Effector CD8-positive, alpha-beta T cell (primary cell): ENCODE data around the gene ANKRD45.
"Not testable (repeated sequence)": the region's sequence is repeated elsewhere in the genome, so short reads cannot be mapped to it uniquely, and the experiment has no call there.

ENCODE experiments used
- DNase-seq: peaks from one replicate; lab custom pipeline; 2025; lab: John Stamatoyannopoulos, UW

The ANKRD45 gene

GRCh38 chr1:173572201-173572873, 97.3 kb downstream of the ANKRD45 start:
- DNase-seq: no peak

GRCh38 chr1:173570370-173571007, 99.2 kb downstream of the ANKRD45 start:
- DNase-seq: no peak

- no peak for DNase-seq
Measured at GRCh38 chr1:173568483-173568882, 101.2 kb downstream of the ANKRD45 start.

GRCh38 chr1:173563846-173564245, 105.8 kb downstream of the ANKRD45 start:
- not testable (repeated sequence) for DNase-seq

- DNase-seq: no peak
Measured at GRCh38 chr1:173562813-173563212, 106.8 kb downstream of the ANKRD45 start.

GRCh38 chr1:173561263-173561662, 108.4 kb downstream of the ANKRD45 start:
- no peak for DNase-seq

- DNase-seq: no peak
Measured at GRCh38 chr1:173560285-173560880, 109.3 kb downstream of the ANKRD45 start.
